ENCODE data around the gene PNRC1.
"Not testable (repeated sequence)": the region's sequence is repeated elsewhere in the genome, so short reads cannot be mapped to it uniquely, and the experiment has no call there.

The PNRC1 gene

GRCh38 chr6:89058627-89059026, 21.9 kb upstream of the PNRC1 start:
- DNase-seq (ENCODE audit: low spot score) = no peak

- DNase-seq (ENCODE audit: low spot score) = no peak
These were observed 21.3 kb upstream of the PNRC1 start for GRCh38 chr6:89059227-89059626.

- no peak for DNase-seq (ENCODE audit: low spot score)
These were observed 16.7 kb upstream of the PNRC1 start for GRCh38 chr6:89063881-89064280.

GRCh38 chr6:89064931-89065330, 15.6 kb upstream of the PNRC1 start:
- not testable (repeated sequence) for DNase-seq (ENCODE audit: low spot score)

- DNase-seq (ENCODE audit: low spot score) = not testable (repeated sequence)
These were observed 14.4 kb upstream of the PNRC1 start for GRCh38 chr6:89066121-89066520.

- no peak for DNase-seq (ENCODE audit: low spot score)
These were observed 13.5 kb upstream of the PNRC1 start for GRCh38 chr6:89066940-89067646.

GRCh38 chr6:89067796-89068195, 12.8 kb upstream of the PNRC1 start:
- no peak for DNase-seq (ENCODE audit: low spot score)

- no peak for DNase-seq (ENCODE audit: low spot score)
These were observed 11.9 kb upstream of the PNRC1 start for GRCh38 chr6:89068695-89069094.

- DNase-seq (ENCODE audit: low spot score) = no peak
These were observed 10.9 kb upstream of the PNRC1 start for GRCh38 chr6:89069536-89070163.

GRCh38 chr6:89071036-89071435, 9.5 kb upstream of the PNRC1 start:
- DNase-seq (ENCODE audit: low spot score) = no peak

- no peak for DNase-seq (ENCODE audit: low spot score)
These were observed 7.4 kb upstream of the PNRC1 start for GRCh38 chr6:89073014-89073620.

- DNase-seq (ENCODE audit: low spot score) = no peak
These were observed 6.7 kb upstream of the PNRC1 start for GRCh38 chr6:89073840-89074239.

- peak; percentile 47 for DNase-seq (ENCODE audit: low spot score)
These were observed 878 bp upstream of the PNRC1 start for GRCh38 chr6:89079511-89080234.

GRCh38 chr6:89081129-89081422, 525 bp downstream of the PNRC1 start:
- no peak for DNase-seq (ENCODE audit: low spot score)

- peak; percentile 94 for DNase-seq (ENCODE audit: low spot score)
These were observed 1.1 kb downstream of the PNRC1 start for GRCh38 chr6:89081423-89082322.

- no peak for DNase-seq (ENCODE audit: low spot score)
These were observed 1.9 kb downstream of the PNRC1 start for GRCh38 chr6:89082486-89082891.

- no peak for DNase-seq (ENCODE audit: low spot score)
These were observed 4.0 kb downstream of the PNRC1 start for GRCh38 chr6:89084542-89084941.

- no peak for DNase-seq (ENCODE audit: low spot score)
These were observed 4.4 kb downstream of the PNRC1 start for GRCh38 chr6:89084954-89085353.

GRCh38 chr6:89085409-89086205, 5.1 kb downstream of the PNRC1 start:
- DNase-seq (ENCODE audit: low spot score) = no peak

GRCh38 chr6:89087881-89088280, 7.3 kb downstream of the PNRC1 start:
- DNase-seq (ENCODE audit: low spot score) = no peak

- DNase-seq (ENCODE audit: low spot score) = no peak
These were observed 17.9 kb downstream of the PNRC1 start for GRCh38 chr6:89098461-89098860.
